MM.1S (cell line): ENCODE data around the gene LIMS2.

Experiments used
- CTCF ChIP-seq: fragments of 300-600 bp; sonication (generic); IDR thresholded peaks from 2 replicates; pipeline ENCODE4 v1.5.1; 2016; ENCODE audit warnings: antibody characterized with exemption, low read length, mixed read lengths
- EZH2 ChIP-seq: fragments of 300-600 bp; sonication (generic); optimal IDR thresholded peaks from 2 replicates; pipeline ENCODE3; 2017; ENCODE audit warnings: low read depth, mild to moderate bottlenecking, antibody characterized with exemption, low read length, mixed read lengths
- EZH2phosphoT487 ChIP-seq: fragments of 300-600 bp; sonication (generic); IDR thresholded peaks from 2 replicates; pipeline ENCODE4 v1.6.1; 2018; ENCODE audit warnings: antibody characterized with exemption, low read length

- TF ChIP-seq CTCF (no peak), EZH2 (no peak), EZH2phosphoT487 (no peak)
Observed at GRCh38 chr2:127655209-127656073, 19.9 kb downstream of the LIMS2 start.
